LoVo (cell line): Measurements from ENCODE around the gene NR1H2.

Experiments
- DNase-seq: peaks from one replicate; pipeline ENCODE4 v3.0.0-alpha.2; 2016; ENCODE audit warnings: low spot score

The NR1H2 gene

GRCh38 chr19:50402544-50403301 is 26.5 kb downstream of the NR1H2 start:
- DNase-seq = no peak

- DNase-seq = no peak
These were observed 30.0 kb downstream of the NR1H2 start for GRCh38 chr19:50406156-50406820.

- no peak for DNase-seq
These were observed 30.6 kb downstream of the NR1H2 start for GRCh38 chr19:50406829-50407228.

- no peak for DNase-seq
These were observed 33.1 kb downstream of the NR1H2 start for GRCh38 chr19:50409347-50409746.

- DNase-seq = no peak
These were observed 33.9 kb downstream of the NR1H2 start for GRCh38 chr19:50410109-50410508.

GRCh38 chr19:50412419-50412818 is 36.2 kb downstream of the NR1H2 start:
- no peak for DNase-seq

GRCh38 chr19:50413096-50413495 is 36.8 kb downstream of the NR1H2 start:
- no peak for DNase-seq

- DNase-seq = no peak
These were observed 37.3 kb downstream of the NR1H2 start for GRCh38 chr19:50413531-50413930.

- peak; percentile 6 for DNase-seq
These were observed 38.8 kb downstream of the NR1H2 start for GRCh38 chr19:50414864-50415660.

- DNase-seq = no peak
These were observed 39.4 kb downstream of the NR1H2 start for GRCh38 chr19:50415661-50416033.

- no peak for DNase-seq
These were observed 40.0 kb downstream of the NR1H2 start for GRCh38 chr19:50416034-50416977.

GRCh38 chr19:50417111-50418081 is 41.1 kb downstream of the NR1H2 start:
- DNase-seq = no peak

GRCh38 chr19:50418176-50419021 is 42.1 kb downstream of the NR1H2 start, which contains the start of gene SPIB:
TSS of gene SPIB (plus strand) at chr19:50418938. CDS start at chr19:50418963, 25 bp downstream.
- no peak for DNase-seq

- no peak for DNase-seq
These were observed 42.8 kb downstream of the NR1H2 start for GRCh38 chr19:50419022-50419579.

- no peak for DNase-seq
These were observed 43.4 kb downstream of the NR1H2 start for GRCh38 chr19:50419580-50420035.

GRCh38 chr19:50420127-50420526 is 43.9 kb downstream of the NR1H2 start:
- no peak for DNase-seq

GRCh38 chr19:50420808-50421207 is 44.6 kb downstream of the NR1H2 start:
- no peak for DNase-seq

- DNase-seq = no peak
These were observed 46.4 kb downstream of the NR1H2 start for GRCh38 chr19:50422397-50423278.
